GM12873 (cell line): ENCODE data around the gene ZBTB34.

Experiments used
- CTCF ChIP-seq: IDR thresholded peaks from 2 replicates; pipeline ENCODE4 v1.5.1; 2012; ENCODE audit warnings: low read depth, mild to moderate bottlenecking, moderate library complexity, low read length, control low read depth; ENCODE audit not compliant: insufficient read depth; ENCODE audit errors: missing control alignments

ZBTB34 gene

GRCh38 chr9:126827227-126827626 is 33.2 kb upstream of the ZBTB34 start:
- no peak for TF ChIP-seq CTCF

GRCh38 chr9:126829035-126829434 is 31.4 kb upstream of the ZBTB34 start:
- no peak for TF ChIP-seq CTCF

GRCh38 chr9:126830827-126831226 is 29.6 kb upstream of the ZBTB34 start:
- no peak for TF ChIP-seq CTCF

GRCh38 chr9:126832440-126832839 is 28.0 kb upstream of the ZBTB34 start:
- no peak for TF ChIP-seq CTCF

- no peak for TF ChIP-seq CTCF
Observed at GRCh38 chr9:126833020-126833419, 27.4 kb upstream of the ZBTB34 start.

GRCh38 chr9:126833710-126834345 is 26.6 kb upstream of the ZBTB34 start:
- TF ChIP-seq CTCF = no peak

- no peak for TF ChIP-seq CTCF
Observed at GRCh38 chr9:126834672-126835071, 25.8 kb upstream of the ZBTB34 start.

GRCh38 chr9:126836216-126836615 is 24.2 kb upstream of the ZBTB34 start:
- TF ChIP-seq CTCF = no peak
